GM23338 (cell line): ENCODE results near the gene WDR33.

ENCODE experiments used
- CREB1 ChIP-seq: fragments of 250-450 bp; sonication (Bioruptor Pico); IDR thresholded peaks from 2 replicates; pipeline ENCODE4 v1.5.0; 2020; ENCODE audit warnings: low read depth, mild to moderate bottlenecking, moderate library complexity
- EZH2 ChIP-seq: fragments of 200-600 bp; sonication (generic); IDR thresholded peaks from one replicate; pipeline ENCODE4 v1.8.0; 2017; ENCODE audit warnings: antibody characterized with exemption, mild to moderate bottlenecking, low read depth; ENCODE audit not compliant: unreplicated experiment
- EZH2phosphoT487 ChIP-seq: fragments of 200-600 bp; sonication (generic); IDR thresholded peaks from one replicate; pipeline ENCODE4 v1.8.1; 2018; ENCODE audit warnings: antibody characterized with exemption; ENCODE audit not compliant: unreplicated experiment
- JUNB ChIP-seq: IDR thresholded peaks from one replicate; pipeline ENCODE4 v1.6.1; 2016; ENCODE audit warnings: antibody characterized with exemption; ENCODE audit not compliant: unreplicated experiment
- POLR2AphosphoS5 ChIP-seq: IDR thresholded peaks from 2 replicates; pipeline ENCODE4 v1.6.1; 2016; ENCODE audit warnings: antibody characterized with exemption, low read depth
- STAT1 ChIP-seq: IDR thresholded peaks from one replicate; pipeline ENCODE4 v1.6.1; 2016; ENCODE audit warnings: antibody characterized with exemption; ENCODE audit not compliant: unreplicated experiment
- ZNF114 ChIP-seq: fragments of 250-450 bp; sonication (Bioruptor Pico); IDR thresholded peaks from 2 replicates; pipeline ENCODE4 v1.5.0; 2020; ENCODE audit warnings: mild to moderate bottlenecking, moderate library complexity
- TF ChIP-seq, protein P1 (sequence below), 2 experiments: fragments of 200-600 bp in 1 of 2; sonication (generic) in 1 of 2; conservative IDR thresholded peaks; 2 replicates each; pipeline versions ENCODE4 v1.5.1 to v1.6.1; 2016 to 2017; ENCODE audit warnings: antibody characterized with exemption in 2 of 2, low read depth in 2 of 2, mild to moderate bottlenecking in 2 of 2, moderate library complexity in 1 of 2
- TF ChIP-seq, protein P2 (sequence below): IDR thresholded peaks from one replicate; pipeline ENCODE4 v1.6.1; 2018; ENCODE audit warnings: antibody characterized with exemption; ENCODE audit not compliant: unreplicated experiment

DNA sequence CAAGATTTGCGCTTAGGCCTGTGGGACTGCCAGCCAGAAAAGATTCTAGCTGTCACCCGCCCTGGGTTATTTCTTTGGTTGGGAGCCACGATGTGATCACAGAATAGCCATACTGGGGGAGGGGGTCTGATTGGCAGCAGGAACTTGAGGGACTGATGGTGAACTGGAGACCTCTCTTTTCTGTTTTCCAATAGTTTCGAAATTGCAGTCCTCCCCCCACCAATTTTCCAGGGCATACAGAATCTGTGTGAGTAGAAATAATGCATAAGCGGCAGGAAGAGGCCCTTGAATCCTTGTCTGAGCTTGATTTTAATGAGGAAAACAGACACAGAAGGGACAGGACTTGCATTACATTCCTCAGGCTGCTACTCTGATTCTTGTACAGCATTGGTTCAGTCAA lies 49.2 kb upstream of the WDR33 start:
- no peak for TF ChIP-seq EZH2
- TF ChIP-seq, protein P1, sequence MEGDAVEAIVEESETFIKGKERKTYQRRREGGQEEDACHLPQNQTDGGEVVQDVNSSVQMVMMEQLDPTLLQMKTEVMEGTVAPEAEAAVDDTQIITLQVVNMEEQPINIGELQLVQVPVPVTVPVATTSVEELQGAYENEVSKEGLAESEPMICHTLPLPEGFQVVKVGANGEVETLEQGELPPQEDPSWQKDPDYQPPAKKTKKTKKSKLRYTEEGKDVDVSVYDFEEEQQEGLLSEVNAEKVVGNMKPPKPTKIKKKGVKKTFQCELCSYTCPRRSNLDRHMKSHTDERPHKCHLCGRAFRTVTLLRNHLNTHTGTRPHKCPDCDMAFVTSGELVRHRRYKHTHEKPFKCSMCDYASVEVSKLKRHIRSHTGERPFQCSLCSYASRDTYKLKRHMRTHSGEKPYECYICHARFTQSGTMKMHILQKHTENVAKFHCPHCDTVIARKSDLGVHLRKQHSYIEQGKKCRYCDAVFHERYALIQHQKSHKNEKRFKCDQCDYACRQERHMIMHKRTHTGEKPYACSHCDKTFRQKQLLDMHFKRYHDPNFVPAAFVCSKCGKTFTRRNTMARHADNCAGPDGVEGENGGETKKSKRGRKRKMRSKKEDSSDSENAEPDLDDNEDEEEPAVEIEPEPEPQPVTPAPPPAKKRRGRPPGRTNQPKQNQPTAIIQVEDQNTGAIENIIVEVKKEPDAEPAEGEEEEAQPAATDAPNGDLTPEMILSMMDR (conservative IDR thresholded peaks at IDR 0.05; ENCODE audit: low read depth in 2 of 2), result no peak
- TF ChIP-seq, protein P2, sequence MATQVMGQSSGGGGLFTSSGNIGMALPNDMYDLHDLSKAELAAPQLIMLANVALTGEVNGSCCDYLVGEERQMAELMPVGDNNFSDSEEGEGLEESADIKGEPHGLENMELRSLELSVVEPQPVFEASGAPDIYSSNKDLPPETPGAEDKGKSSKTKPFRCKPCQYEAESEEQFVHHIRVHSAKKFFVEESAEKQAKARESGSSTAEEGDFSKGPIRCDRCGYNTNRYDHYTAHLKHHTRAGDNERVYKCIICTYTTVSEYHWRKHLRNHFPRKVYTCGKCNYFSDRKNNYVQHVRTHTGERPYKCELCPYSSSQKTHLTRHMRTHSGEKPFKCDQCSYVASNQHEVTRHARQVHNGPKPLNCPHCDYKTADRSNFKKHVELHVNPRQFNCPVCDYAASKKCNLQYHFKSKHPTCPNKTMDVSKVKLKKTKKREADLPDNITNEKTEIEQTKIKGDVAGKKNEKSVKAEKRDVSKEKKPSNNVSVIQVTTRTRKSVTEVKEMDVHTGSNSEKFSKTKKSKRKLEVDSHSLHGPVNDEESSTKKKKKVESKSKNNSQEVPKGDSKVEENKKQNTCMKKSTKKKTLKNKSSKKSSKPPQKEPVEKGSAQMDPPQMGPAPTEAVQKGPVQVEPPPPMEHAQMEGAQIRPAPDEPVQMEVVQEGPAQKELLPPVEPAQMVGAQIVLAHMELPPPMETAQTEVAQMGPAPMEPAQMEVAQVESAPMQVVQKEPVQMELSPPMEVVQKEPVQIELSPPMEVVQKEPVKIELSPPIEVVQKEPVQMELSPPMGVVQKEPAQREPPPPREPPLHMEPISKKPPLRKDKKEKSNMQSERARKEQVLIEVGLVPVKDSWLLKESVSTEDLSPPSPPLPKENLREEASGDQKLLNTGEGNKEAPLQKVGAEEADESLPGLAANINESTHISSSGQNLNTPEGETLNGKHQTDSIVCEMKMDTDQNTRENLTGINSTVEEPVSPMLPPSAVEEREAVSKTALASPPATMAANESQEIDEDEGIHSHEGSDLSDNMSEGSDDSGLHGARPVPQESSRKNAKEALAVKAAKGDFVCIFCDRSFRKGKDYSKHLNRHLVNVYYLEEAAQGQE, result no peak
- no peak for TF ChIP-seq POLR2AphosphoS5
- no peak for TF ChIP-seq EZH2phosphoT487
- no peak for TF ChIP-seq STAT1
- no peak for TF ChIP-seq ZNF114 (CRISPR knock-in tag)
- no peak for TF ChIP-seq JUNB
- no peak for TF ChIP-seq CREB1 (CRISPR knock-in tag)
